ENCODE results near the gene CEACAM8. TPM values are rescaled to one million over a fixed set of nuclear protein-coding genes. Genes with fewer than 3 reads are reported as not detected.

The CEACAM8 gene
- total RNA-seq, 1 experiment from 2014 or later, result not detected

GRCh38 chr19:42595550-42596172 lies 937 bp upstream of the CEACAM8 start:
- in situ Hi-C loops (cut with HindIII; ENCODE audit: low pct_unique_long_range_greater_than_20kb, low sequenced_read_pairs), result no loop called here
- intact Hi-C loops (cut with micrococcal nuclease; ENCODE audit: unreplicated experiment), result no loop called here
- H3K27me3 ChIP-seq (ENCODE audit: control insufficient read depth, insufficient read depth, low read length), result no peaks in the 10 kb centered on the region
- H3K4me1 ChIP-seq (ENCODE audit: control insufficient read depth, insufficient read depth, low read length), result no peaks in the 10 kb centered on the region
- H3K4me3 ChIP-seq (ENCODE audit: low read depth in 2 of 2, low read length in 2 of 2), result no peak overlapping the region
- no peaks in the 10 kb centered on the region for H3K9me3 ChIP-seq (ENCODE audit: control insufficient read depth, insufficient read depth, low read depth, low read length)
- TF ChIP-seq SIN3A (IDR thresholded peaks at IDR 0.05; ENCODE audit: borderline replicate concordance, insufficient read depth, low read depth, low read length) (no peak), TCF7L2 (IDR thresholded peaks at IDR 0.05; ENCODE audit: low read depth, low read length) (no peak), POLR2AphosphoS5 (IDR thresholded peaks at IDR 0.05; ENCODE audit: low read depth, low read length) (no peak), CTCF (IDR thresholded peaks at IDR 0.05) (no peak), REST (IDR thresholded peaks at IDR 0.05; ENCODE audit: insufficient read depth in 1 of 2, low read depth in 2 of 2, low read length in 1 of 2) (no peak)
- no TSS peak for BruUV-seq (replicated peaks)
- no peak overlapping the region for H3K27ac ChIP-seq (ENCODE audit: low read length)
- ATAC-seq (no peak), DNase-seq (ENCODE audit: low read depth, low spot score) (no peak)
- ChIA-PET CTCF (no interaction called here), POLR2A (no interaction called here)
- H3K36me3 ChIP-seq (ENCODE audit: control insufficient read depth, insufficient read depth, low read length), result no peaks in the 10 kb centered on the region

GRCh38 chr19:42589792-42590191 lies 4.9 kb downstream of the CEACAM8 start:
- CTCF ChIA-PET, result no interaction called here
- H3K27me3 ChIP-seq (ENCODE audit: control insufficient read depth, insufficient read depth, low read length), result 0 out of 2 replicates have a peak, but pooled peaks cover 2% of the 10 kb centered on the region
- intact Hi-C loops (cut with micrococcal nuclease; ENCODE audit: unreplicated experiment), result no loop called here
- no TSS peak for BruUV-seq (replicated peaks)
- no peak for DNase-seq (ENCODE audit: low read depth, low spot score)
- ATAC-seq, result no peak
- no peak for TF ChIP-seq REST (IDR thresholded peaks at IDR 0.05; ENCODE audit: insufficient read depth in 1 of 2, low read depth in 2 of 2, low read length in 1 of 2)
- TF ChIP-seq CTCF (IDR thresholded peaks at IDR 0.05), result no peak
- TF ChIP-seq TCF7L2 (IDR thresholded peaks at IDR 0.05; ENCODE audit: low read depth, low read length), result no peak
- TF ChIP-seq SIN3A (IDR thresholded peaks at IDR 0.05; ENCODE audit: borderline replicate concordance, insufficient read depth, low read depth, low read length), result no peak
- TF ChIP-seq POLR2AphosphoS5 (IDR thresholded peaks at IDR 0.05; ENCODE audit: low read depth, low read length), result no peak
- POLR2A ChIA-PET, result no interaction called here
- no peak overlapping the region for H3K4me3 ChIP-seq (ENCODE audit: low read depth in 2 of 2, low read length in 2 of 2)
- H3K4me1 ChIP-seq (ENCODE audit: control insufficient read depth, insufficient read depth, low read length), result no peaks in the 10 kb centered on the region
- in situ Hi-C loops (cut with HindIII; ENCODE audit: low pct_unique_long_range_greater_than_20kb, low sequenced_read_pairs), result no loop called here
- no peaks in the 10 kb centered on the region for H3K9me3 ChIP-seq (ENCODE audit: control insufficient read depth, insufficient read depth, low read depth, low read length)
- no peak overlapping the region for H3K27ac ChIP-seq (ENCODE audit: low read length)
- H3K36me3 ChIP-seq (ENCODE audit: control insufficient read depth, insufficient read depth, low read length), result no peaks in the 10 kb centered on the region

All from Panc1 (cell line).